Dermis microvascular lymphatic vessel endothelial cell (primary cell): ENCODE results near the gene RIMOC1. TPM values are rescaled to one million over a fixed set of nuclear protein-coding genes. Genes with fewer than 3 reads are reported as not detected.

Experiments used
- DNase-seq, 2 donors: peaks; one replicate each; pipeline versions ENCODE4 v3.0.0 to v3.0.0-alpha.2; 2010; ENCODE audit warnings: low read depth in 2 of 2
- total RNA-seq: library from RNA; depleted of rRNA; stranded (reverse); fragments of >200 nt; gene quantifications from 2 replicates; pipeline ENCODE4 v1.2.1, GENCODE V29; 2014

Gene RIMOC1
- 10.1 and 11.4 TPM in 2 replicates for total RNA-seq

- DNase-seq: peak; percentile 99 to 100
These were observed at the start of gene RIMOC1 for GRCh38 chr5:41903892-41904799. Gene RIMOC1, plus strand, starts transcription at chr5:41904344. Its CDS starts 24 bp downstream, at chr5:41904368.

GRCh38 chr5:41856644-41857491 lies 47.3 kb upstream of the RIMOC1 start:
- peak; percentile 58 to 77 for DNase-seq

GRCh38 chr5:41857989-41858388 lies 46.2 kb upstream of the RIMOC1 start:
- DNase-seq: no peak

- no peak for DNase-seq
These were observed 45.3 kb upstream of the RIMOC1 start for GRCh38 chr5:41858890-41859289.

GRCh38 chr5:41863871-41864486 lies 40.2 kb upstream of the RIMOC1 start:
- DNase-seq: no peak

- peak in 1 of 2 donors; percentile 43 for DNase-seq
These were observed 34.9 kb upstream of the RIMOC1 start for GRCh38 chr5:41869151-41869723.

GRCh38 chr5:41869724-41870626 lies 34.2 kb upstream of the RIMOC1 start, which contains the start of gene OXCT1:
Gene OXCT1, minus strand, starts transcription at chr5:41870425. Its CDS starts 67 bp downstream, at chr5:41870358.
- peak; percentile 51 to 89 for DNase-seq

- DNase-seq: no peak
These were observed 33.5 kb upstream of the RIMOC1 start for GRCh38 chr5:41870627-41871048.

GRCh38 chr5:41871852-41872251 lies 32.3 kb upstream of the RIMOC1 start:
- DNase-seq: peak; percentile 92 to 93

GRCh38 chr5:41874512-41875060 lies 29.6 kb upstream of the RIMOC1 start:
- DNase-seq: no peak

- DNase-seq: no peak
These were observed 29.0 kb upstream of the RIMOC1 start for GRCh38 chr5:41875121-41875520.

- no peak for DNase-seq
These were observed 27.5 kb upstream of the RIMOC1 start for GRCh38 chr5:41876678-41877077.

GRCh38 chr5:41877408-41877807 lies 26.7 kb upstream of the RIMOC1 start:
- DNase-seq: no peak

GRCh38 chr5:41878173-41878572 lies 26.0 kb upstream of the RIMOC1 start:
- DNase-seq: no peak

GRCh38 chr5:41878643-41879478 lies 25.3 kb upstream of the RIMOC1 start:
- no peak for DNase-seq

- no peak for DNase-seq
These were observed 21.4 kb upstream of the RIMOC1 start for GRCh38 chr5:41882765-41883164.

- no peak for DNase-seq
These were observed 20.9 kb upstream of the RIMOC1 start for GRCh38 chr5:41883243-41883642.

- no peak for DNase-seq
These were observed 20.2 kb upstream of the RIMOC1 start for GRCh38 chr5:41883936-41884335.

GRCh38 chr5:41885286-41885685 lies 18.9 kb upstream of the RIMOC1 start:
- no peak for DNase-seq
